AG09319 (cell line): ENCODE data around the gene SLC17A7.

Experiments
- DNase-seq: peaks from one replicate; pipeline ENCODE4 v3.0.0-alpha.2; 2010; ENCODE audit warnings: low read depth; ENCODE audit errors: extremely low read depth
- TF ChIP-seq, protein P1 (sequence below): IDR thresholded peaks from 2 replicates; pipeline ENCODE4 v1.5.1; 2011; ENCODE audit warnings: low read depth, mild to moderate bottlenecking, inconsistent platforms, low read length, moderate library complexity

The SLC17A7 gene

DNA sequence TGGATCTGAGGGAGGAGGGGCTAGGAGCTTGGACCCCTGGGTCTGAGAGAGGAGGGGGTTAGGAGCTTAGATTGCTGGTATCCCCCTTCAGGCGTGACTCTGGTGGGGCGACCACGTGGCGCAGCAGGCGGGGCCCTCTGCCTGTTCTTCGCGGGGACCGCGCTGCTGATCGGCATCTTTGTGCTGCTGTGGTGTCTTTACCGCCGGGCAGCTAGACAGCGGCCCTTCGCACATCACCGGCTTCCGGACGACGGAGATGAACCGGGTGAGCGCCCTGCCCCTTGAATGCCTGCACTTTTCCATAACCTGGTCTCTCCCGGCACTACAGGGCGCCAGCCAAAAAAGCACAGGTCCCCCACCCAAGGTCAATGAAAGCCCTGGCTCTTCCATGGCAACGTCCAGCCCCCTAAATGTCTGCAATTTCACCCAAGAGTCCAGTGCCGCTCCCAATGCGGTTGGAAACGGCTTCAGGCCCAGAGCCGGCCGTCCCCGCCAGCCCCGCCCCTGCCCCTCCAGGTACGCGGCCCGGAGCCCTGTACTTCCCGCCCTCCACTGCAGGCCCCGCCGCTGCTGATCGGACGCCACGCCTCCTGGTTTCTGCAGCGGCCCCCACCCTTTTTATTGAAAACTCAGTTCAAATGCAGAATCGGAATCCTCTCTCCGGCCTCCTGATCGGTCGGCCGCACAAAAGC, 13.3 kb downstream of the SLC17A7 start:
- TF ChIP-seq, protein P1, sequence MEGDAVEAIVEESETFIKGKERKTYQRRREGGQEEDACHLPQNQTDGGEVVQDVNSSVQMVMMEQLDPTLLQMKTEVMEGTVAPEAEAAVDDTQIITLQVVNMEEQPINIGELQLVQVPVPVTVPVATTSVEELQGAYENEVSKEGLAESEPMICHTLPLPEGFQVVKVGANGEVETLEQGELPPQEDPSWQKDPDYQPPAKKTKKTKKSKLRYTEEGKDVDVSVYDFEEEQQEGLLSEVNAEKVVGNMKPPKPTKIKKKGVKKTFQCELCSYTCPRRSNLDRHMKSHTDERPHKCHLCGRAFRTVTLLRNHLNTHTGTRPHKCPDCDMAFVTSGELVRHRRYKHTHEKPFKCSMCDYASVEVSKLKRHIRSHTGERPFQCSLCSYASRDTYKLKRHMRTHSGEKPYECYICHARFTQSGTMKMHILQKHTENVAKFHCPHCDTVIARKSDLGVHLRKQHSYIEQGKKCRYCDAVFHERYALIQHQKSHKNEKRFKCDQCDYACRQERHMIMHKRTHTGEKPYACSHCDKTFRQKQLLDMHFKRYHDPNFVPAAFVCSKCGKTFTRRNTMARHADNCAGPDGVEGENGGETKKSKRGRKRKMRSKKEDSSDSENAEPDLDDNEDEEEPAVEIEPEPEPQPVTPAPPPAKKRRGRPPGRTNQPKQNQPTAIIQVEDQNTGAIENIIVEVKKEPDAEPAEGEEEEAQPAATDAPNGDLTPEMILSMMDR = no peak
- DNase-seq = no peak

DNA sequence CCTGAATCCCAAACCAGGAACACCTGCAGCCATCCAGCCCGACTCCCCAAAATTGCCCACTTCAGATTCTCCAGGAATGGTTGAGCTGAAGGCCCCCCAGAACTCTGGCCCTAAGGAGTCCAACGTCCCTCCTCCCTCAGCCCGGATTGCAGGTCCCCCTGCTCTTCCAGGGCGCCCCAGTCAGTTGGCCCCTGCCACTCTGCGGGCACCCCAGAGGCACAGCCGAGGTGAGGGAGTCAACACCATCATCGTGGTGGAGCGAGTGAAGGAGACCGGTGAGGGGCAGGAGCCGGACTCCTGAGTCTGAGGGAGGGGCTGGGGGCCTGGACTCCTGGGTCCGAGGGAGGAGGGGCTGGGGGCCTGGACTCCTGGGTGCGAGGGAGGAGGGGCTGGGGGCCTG, 14.0 kb downstream of the SLC17A7 start:
- TF ChIP-seq, protein P1 = no peak
- DNase-seq = no peak

DNA sequence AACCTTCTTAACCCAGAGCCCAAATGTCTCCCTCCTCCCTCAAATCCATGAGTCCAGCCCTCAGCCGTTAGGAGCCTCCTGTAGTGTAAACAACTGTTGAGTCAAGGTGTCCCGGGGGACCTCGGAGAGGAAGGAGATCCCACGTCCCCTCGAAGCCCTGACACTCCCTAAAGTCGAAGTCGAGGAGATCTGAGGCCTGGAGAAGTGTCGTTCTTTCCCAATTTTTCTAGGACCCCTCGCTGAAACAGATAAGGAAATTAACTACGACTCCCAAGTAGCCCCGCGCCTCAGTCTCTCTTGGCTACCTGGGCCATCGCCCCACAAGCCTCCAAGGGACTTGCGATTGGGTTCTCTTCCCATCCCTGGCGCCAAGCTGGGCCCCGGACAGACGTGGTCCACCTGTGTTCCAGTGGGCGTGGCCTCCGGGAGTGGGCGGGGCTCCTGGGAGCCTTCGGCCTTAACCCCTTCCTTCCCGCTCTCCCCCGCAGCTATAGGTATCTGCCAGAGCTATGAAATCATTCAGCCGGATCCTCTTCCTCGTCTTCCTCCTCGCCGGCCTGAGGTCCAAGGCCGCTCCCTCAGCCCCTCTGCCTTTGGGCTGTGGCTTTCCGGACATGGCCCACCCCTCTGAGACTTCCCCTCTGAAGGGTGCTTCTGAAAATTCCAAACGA, 15.3 kb downstream of the SLC17A7 start:
- DNase-seq = no peak
- TF ChIP-seq, protein P1 = no peak

DNA sequence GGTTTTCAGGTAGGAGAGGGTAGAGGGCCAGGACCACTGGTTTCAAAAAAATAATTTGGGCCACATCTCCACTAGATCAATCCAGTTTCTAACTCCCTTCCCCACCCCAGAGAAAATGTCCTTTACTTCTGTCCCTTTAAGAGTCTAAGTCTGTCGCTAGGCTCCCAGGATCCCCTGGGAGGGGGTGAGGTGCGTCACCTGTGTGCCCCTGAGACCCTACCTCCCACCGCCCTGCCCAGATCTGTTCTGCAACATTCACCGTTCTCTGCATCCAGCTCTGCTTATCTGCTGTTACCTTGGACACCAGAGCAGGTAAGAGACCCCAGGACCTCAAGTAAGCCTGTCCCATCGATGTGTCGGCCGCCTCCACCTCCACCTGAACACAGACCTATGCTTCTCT, 16.1 kb downstream of the SLC17A7 start, which contains the start of gene GFY:
GFY (plus strand) TSS at position 211 of the 400 bp plus-strand sequence. CDS start 1,043 bp downstream, outside the sequence.
- TF ChIP-seq, protein P1 = no peak
- no peak for DNase-seq

DNA sequence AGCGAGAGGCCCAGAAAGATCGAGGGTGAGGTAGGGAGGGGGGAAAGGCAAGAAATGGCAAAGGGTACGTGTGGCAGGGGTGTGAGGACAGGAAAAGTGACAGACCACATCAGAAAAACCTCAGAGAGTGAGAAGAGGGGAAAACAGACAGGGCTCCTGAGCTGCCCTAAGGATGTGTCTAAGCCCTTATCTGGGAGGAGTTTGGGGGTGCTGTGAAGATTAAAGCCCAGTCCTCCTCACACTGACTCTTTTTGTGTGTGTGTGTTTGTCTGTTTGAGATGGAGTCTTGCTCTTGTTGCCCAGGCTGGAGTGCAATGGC, 17.4 kb downstream of the SLC17A7 start:
- TF ChIP-seq, protein P1 = no peak
- DNase-seq = no peak

DNA sequence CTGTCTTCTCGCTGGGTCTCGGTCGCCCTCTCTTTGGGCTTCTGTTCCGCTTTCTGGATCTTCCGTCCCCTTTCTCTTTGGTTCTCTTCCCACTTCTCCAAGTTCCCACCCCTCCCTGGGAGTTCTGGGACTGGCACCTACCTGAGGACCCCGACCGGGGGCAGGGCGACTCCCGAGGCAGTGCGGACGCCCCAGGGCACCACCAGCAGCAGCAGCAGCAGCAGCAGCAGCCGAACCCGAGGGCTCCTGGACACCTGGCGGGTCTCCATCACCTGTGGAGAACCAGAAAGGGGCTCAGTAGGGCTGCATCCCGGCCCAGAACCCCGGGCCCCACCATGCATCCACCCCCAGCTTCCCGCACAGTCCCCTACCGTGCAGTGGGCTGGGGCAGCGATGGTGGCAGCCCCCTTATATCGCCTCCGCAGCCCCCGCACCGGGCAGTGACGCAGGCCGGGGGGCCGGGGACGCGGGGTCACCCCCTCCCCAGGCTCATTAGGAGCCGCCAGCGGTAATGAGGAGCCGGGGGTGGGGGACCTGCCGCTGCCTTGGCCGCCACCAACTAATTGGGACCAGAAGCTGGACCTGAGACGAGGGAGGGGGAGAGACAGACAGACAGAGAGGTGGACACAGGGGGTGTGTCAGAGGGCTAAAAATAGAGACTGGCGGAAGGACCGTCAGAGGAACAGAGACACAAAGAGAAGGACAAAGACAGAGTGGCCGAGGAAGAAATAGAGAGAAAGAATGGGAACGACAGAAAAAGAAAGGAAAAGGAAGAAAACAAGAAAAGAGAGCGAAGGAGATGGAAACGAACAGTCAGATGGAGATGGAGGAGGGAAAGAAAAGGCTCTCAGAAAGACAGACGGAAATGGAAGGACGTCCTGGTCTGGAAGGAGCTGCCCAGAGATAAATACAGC, 18.0 kb downstream of the SLC17A7 start, which contains the start of gene PTH2:
PTH2 (minus strand) TSS at position 371 of the 914 bp plus-strand sequence; CDS start at position 269, 102 bp downstream.
- TF ChIP-seq, protein P1 = no peak
- no peak for DNase-seq
